A673 (cell line): ENCODE measurements around the gene THADA. TPM values are rescaled to one million over a fixed set of nuclear protein-coding genes. Genes with fewer than 3 reads are reported as not detected.

ENCODE experiments used
- BruUV-seq: library from RNA; stranded (reverse); fragments of 400-500 nt; replicated peaks from 2 replicates; lab custom pipeline; 2021; lab: Mats Ljungman, UMichigan
- CTCF ChIA-PET: fragments of 300-600 bp; sonication (Branson Sonifier 250); formaldehyde crosslinking; loops from one replicate; lab custom pipeline; 2022; ENCODE audit warnings: antibody characterized with exemption; lab: Charles Lee
- POLR2A ChIA-PET: fragments of 300-600 bp; sonication (Branson Sonifier 250); formaldehyde crosslinking; loops from one replicate; lab custom pipeline; 2022; ENCODE audit warnings: antibody characterized with exemption; ENCODE audit not compliant: low non-redundant PET; lab: Charles Lee
- DNase-seq: peaks from one replicate; pipeline ENCODE4 v3.0.0-alpha.2; 2015; ENCODE audit warnings: low spot score
- H3K27ac ChIP-seq: fragments of 200-600 bp; sonication (generic); 2 replicates; pipeline ENCODE4 v1.5.1; 2016; ENCODE audit warnings: mixed run types, low read depth, mild to moderate bottlenecking, mixed read lengths, antibody characterized with exemption, low read length; ENCODE audit not compliant: poor library complexity, severe bottlenecking
- H3K27me3 ChIP-seq: fragments of 200-600 bp; sonication (generic); replicated peaks from 2 replicates; pipeline ENCODE4 v1.6.1; 2017; ENCODE audit warnings: mixed run types, low read depth, mild to moderate bottlenecking, mixed read lengths, antibody characterized with exemption, low read length; ENCODE audit not compliant: insufficient read depth, poor library complexity
- H3K36me3 ChIP-seq: fragments of 200-600 bp; sonication (generic); 2 replicates; pipeline ENCODE4 v1.6.1; 2016; ENCODE audit warnings: mixed run types, mild to moderate bottlenecking, mixed read lengths, antibody characterized with exemption, low read length; ENCODE audit not compliant: insufficient read depth, poor library complexity, severe bottlenecking
- H3K4me1 ChIP-seq: fragments of 200-600 bp; sonication (generic); 2 replicates; pipeline ENCODE4 v1.6.1; 2017; ENCODE audit warnings: mixed run types, mild to moderate bottlenecking, mixed read lengths, antibody characterized with exemption, low read length; ENCODE audit not compliant: insufficient read depth, poor library complexity, severe bottlenecking
- H3K4me3 ChIP-seq: fragments of 200-600 bp; sonication (generic); 2 replicates; pipeline ENCODE4 v1.5.1; 2016; ENCODE audit warnings: low read depth, mixed run types, mild to moderate bottlenecking, mixed read lengths, low read length; ENCODE audit not compliant: poor library complexity, severe bottlenecking
- H3K9me3 ChIP-seq: fragments of 200-600 bp; sonication (generic); 2 replicates; pipeline ENCODE4 v1.6.1; 2016; ENCODE audit warnings: mixed run types, low read depth, mild to moderate bottlenecking, mixed read lengths, antibody characterized with exemption, low read length; ENCODE audit not compliant: poor library complexity, severe bottlenecking
- EZH2 ChIP-seq: fragments of 200-600 bp; sonication (generic); IDR thresholded peaks from 2 replicates; pipeline ENCODE4 v1.6.1; 2017; ENCODE audit warnings: borderline replicate concordance, low read depth, mild to moderate bottlenecking, mixed read lengths, antibody characterized with exemption, low read length; ENCODE audit not compliant: poor library complexity, severe bottlenecking
- intact Hi-C: fragments of 100-400 bp; cut with micrococcal nuclease; formaldehyde crosslinking; loops from one replicate; pipeline ENCODE4 v1.10.0; 2022; ENCODE audit not compliant: unreplicated experiment
- total RNA-seq: library from RNA; stranded (reverse); gene quantifications from 2 replicates; pipeline ENCODE4 v1.2.3, GENCODE V29; 2021
- TF ChIP-seq, protein P1 (sequence below): fragments of 300-800, 200-600 bp; sonication (generic); conservative IDR thresholded peaks from 2 replicates; pipeline ENCODE4 v1.5.1; 2017; ENCODE audit warnings: low read depth, mild to moderate bottlenecking, antibody characterized with exemption, low read length, moderate library complexity, mixed read lengths

THADA gene
- total RNA-seq, 1 experiment from 2014 or later: 39.7 TPM

DNA sequence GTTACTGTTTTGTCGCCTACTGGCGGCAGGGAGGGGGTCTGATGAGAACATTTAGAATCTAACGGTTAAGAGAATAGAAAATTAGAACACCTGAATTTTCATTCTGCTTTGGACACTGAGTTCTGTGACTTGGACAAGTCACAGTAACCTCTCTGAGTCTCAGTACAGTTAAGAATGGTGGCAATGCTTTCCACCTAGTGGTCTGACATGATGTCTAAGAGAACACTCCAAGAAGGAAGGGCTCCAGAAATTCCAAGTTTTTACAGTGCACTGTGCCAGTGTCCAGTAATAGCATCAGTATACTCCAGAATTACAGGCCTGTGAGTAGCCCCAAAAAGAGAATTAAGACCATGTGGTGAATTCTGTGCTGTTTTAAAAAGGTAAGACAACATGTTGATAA is 195.3 kb downstream of the THADA start:
- no peaks in the 10 kb centered on the region for H3K27me3 ChIP-seq
- no TSS peak for BruUV-seq

DNA sequence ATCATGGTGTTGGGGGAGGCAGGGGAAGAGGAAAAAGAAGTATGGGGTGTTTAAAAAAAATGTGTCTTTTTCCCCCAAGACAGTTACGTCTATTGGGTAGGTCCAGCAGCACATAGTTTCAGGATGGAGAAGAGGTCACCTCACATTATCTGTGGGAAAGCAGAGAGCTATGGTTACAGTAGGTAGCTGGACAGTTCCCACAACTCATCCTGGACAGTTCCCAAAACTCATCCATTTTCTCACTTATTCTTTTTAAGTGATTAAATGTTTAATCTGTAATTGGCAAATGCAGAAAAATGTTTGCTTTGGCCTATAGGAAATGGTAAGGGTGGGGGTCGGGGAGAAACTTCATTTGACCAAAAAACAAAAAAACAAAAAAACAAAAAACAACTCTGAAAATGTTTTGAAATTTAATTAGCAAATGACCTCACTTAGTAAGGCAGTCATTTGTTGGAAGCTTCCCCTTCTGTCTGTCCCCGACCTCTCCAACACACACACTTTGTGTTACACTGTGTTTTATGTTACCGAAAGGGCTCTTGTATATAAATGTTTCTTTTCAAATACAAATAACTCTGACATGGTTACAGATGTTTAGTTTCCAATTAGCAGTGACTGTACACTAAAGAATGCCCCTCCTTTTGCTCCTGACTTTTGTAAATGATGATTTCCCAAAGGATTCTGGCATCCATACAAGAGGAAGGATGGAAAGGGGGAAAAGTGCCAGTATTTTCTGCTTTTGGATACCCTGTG is 196.1 kb downstream of the THADA start:
- Histone ChIP-seq H3K27ac (no peak overlapping the region), H3K9me3 (no peaks in the 10 kb centered on the region), H3K36me3 (no peaks in the 10 kb centered on the region), H3K4me3 (no peak overlapping the region), H3K4me1 (no peaks in the 10 kb centered on the region), H3K27me3 (no peaks in the 10 kb centered on the region)
- TF ChIP-seq EZH2: no peak
- TF ChIP-seq, protein P1, sequence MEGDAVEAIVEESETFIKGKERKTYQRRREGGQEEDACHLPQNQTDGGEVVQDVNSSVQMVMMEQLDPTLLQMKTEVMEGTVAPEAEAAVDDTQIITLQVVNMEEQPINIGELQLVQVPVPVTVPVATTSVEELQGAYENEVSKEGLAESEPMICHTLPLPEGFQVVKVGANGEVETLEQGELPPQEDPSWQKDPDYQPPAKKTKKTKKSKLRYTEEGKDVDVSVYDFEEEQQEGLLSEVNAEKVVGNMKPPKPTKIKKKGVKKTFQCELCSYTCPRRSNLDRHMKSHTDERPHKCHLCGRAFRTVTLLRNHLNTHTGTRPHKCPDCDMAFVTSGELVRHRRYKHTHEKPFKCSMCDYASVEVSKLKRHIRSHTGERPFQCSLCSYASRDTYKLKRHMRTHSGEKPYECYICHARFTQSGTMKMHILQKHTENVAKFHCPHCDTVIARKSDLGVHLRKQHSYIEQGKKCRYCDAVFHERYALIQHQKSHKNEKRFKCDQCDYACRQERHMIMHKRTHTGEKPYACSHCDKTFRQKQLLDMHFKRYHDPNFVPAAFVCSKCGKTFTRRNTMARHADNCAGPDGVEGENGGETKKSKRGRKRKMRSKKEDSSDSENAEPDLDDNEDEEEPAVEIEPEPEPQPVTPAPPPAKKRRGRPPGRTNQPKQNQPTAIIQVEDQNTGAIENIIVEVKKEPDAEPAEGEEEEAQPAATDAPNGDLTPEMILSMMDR: no peak
- intact Hi-C loops: no loop called here
- DNase-seq: no peak
- ChIA-PET CTCF (no interaction called here), POLR2A (no interaction called here)
- no TSS peak for BruUV-seq

More for the DNA sequence above, 195.3 kb downstream of the THADA start:
- H3K4me3 ChIP-seq: no peak overlapping the region
- no peak for TF ChIP-seq EZH2
- TF ChIP-seq, protein P1: no peak
- H3K27ac ChIP-seq: no peak overlapping the region
- POLR2A ChIA-PET: no interaction called here
- CTCF ChIA-PET: no interaction called here
- H3K4me1 ChIP-seq: no peaks in the 10 kb centered on the region
- no peak for DNase-seq
- intact Hi-C loops: no loop called here
- H3K9me3 ChIP-seq: no peaks in the 10 kb centered on the region
- no peaks in the 10 kb centered on the region for H3K36me3 ChIP-seq

DNA sequence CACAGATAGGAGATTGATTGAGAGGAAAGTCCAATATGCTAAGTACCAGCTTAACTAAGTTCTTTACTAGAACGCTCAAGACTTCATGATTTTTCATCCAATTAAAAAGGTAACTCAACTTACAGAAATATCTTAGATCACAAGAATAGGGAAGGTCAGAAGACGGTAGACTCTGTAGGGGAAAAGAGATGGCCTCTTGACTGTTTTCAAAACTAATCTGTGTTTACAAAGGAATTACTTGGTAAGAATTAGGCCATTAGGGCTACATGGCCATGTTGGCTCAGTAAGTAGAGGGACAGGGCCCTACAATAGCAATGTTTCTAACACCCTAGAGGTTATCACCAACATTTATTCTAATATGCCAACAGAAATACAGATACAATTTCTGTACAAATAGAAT is 196.7 kb downstream of the THADA start:
- no peaks in the 10 kb centered on the region for H3K27me3 ChIP-seq
- H3K27ac ChIP-seq: no peak overlapping the region
- BruUV-seq: no TSS peak
- no peak for TF ChIP-seq EZH2
- TF ChIP-seq, protein P1: no peak
- CTCF ChIA-PET: no interaction called here
- H3K9me3 ChIP-seq: no peaks in the 10 kb centered on the region
- DNase-seq: no peak
- POLR2A ChIA-PET: no interaction called here
- H3K4me1 ChIP-seq: no peaks in the 10 kb centered on the region
- no peaks in the 10 kb centered on the region for H3K36me3 ChIP-seq
- intact Hi-C loops: no loop called here
- no peak overlapping the region for H3K4me3 ChIP-seq
